Mononuclear cell (primary cell): ENCODE results near the gene GPX3. TPM values are rescaled to one million over a fixed set of nuclear protein-coding genes. Genes with fewer than 3 reads are reported as not detected.

Experiments used
- H3K27me3 ChIP-seq: 2 replicates; pipeline ENCODE4 v1.6.0; 2011; ENCODE audit warnings: low read length, control low read depth; ENCODE audit not compliant: insufficient read depth
- H3K4me1 ChIP-seq: 2 replicates; pipeline ENCODE4 v1.5.1; 2011; ENCODE audit warnings: mild to moderate bottlenecking, low read length, control low read depth; ENCODE audit not compliant: insufficient read depth
- H3K4me3 ChIP-seq: 2 replicates; pipeline ENCODE4 v1.5.1; 2011; ENCODE audit warnings: mild to moderate bottlenecking, low read length, moderate library complexity
- H3K9me3 ChIP-seq: 2 replicates; pipeline ENCODE4 v1.5.1; 2011; ENCODE audit warnings: low read depth, mild to moderate bottlenecking, control low read depth, low read length
- total RNA-seq: library from RNA; depleted of rRNA; stranded (reverse); fragments of >200 nt; gene quantifications from one replicate; pipeline ENCODE4 v1.2.3, GENCODE V29; 2012

Gene GPX3
- 1.6 TPM for total RNA-seq

DNA sequence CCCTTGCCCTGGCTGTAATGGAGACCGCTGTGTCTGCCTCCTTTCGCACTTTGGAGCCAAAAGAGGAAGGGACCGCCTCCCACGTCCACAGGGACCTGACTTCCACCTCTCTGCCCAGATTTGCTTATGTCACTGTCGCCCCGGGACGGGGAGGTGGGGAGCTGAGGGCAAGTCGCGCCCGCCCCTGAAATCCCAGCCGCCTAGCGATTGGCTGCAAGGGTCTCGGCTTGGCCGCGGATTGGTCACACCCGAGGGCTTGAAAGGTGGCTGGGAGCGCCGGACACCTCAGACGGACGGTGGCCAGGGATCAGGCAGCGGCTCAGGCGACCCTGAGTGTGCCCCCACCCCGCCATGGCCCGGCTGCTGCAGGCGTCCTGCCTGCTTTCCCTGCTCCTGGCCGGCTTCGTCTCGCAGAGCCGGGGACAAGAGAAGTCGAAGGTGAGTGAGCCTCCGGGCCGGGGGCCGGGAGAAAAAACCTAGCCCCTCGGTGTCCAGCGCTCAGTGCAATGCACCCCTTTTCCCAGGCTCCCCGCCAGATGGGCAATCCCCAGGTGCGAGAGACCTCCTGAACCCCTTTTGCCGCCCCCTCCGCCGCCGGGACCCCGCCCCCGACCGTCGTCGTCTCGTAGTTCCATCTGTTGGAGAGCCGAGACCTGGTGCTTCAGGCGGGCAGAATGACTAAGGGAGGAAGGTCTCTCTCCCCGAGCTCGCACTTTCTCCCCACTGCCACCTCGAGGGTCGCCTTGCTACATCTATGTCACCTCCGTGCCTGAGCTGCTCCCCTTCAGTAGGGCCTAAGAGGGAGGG is at the start of gene GPX3:
Gene GPX3, plus strand, starts transcription at position 288 of the 807 bp plus-strand sequence. Its CDS starts 64 bp downstream, at position 352.
- Histone ChIP-seq H3K27me3 (no peaks in the 10 kb centered on the region), H3K9me3 (no peaks in the 10 kb centered on the region), H3K4me3 (peak within 1 kb of the TSS; percentile 37), H3K4me1 (peaks cover 61% of the 10 kb centered on the region)

DNA sequence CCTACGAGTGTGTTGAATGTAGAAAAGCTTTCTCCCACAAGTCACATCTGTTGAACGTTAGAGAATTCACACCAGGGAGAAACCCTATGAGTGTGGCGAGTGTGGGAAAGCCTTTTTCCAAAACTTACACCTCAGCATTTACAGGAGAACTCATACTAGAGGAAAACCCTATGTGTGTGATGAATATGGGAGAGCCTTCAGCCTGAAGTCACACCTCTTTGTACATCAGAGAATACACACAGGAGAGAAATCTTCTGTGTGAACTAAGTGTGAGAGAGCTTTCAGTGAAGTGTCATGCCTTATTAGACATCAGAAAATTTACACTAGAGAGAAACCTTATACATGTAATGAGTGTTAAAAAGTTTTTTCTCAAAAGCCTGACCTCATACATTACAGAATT is 41.8 kb upstream of the GPX3 start:
- peaks cover 2% of the 10 kb centered on the region for H3K27me3 ChIP-seq
- no peaks in the 10 kb centered on the region for H3K4me1 ChIP-seq
- H3K9me3 ChIP-seq: peaks cover 15% of the 10 kb centered on the region
- H3K4me3 ChIP-seq: no peak overlapping the region

- H3K4me3 ChIP-seq: no peak overlapping the region
- no peaks in the 10 kb centered on the region for H3K4me1 ChIP-seq
- no peaks in the 10 kb centered on the region for H3K9me3 ChIP-seq
- no peaks in the 10 kb centered on the region for H3K27me3 ChIP-seq
Measured at GRCh38 chr5:150987746-150988145, 32.6 kb upstream of the GPX3 start.

DNA sequence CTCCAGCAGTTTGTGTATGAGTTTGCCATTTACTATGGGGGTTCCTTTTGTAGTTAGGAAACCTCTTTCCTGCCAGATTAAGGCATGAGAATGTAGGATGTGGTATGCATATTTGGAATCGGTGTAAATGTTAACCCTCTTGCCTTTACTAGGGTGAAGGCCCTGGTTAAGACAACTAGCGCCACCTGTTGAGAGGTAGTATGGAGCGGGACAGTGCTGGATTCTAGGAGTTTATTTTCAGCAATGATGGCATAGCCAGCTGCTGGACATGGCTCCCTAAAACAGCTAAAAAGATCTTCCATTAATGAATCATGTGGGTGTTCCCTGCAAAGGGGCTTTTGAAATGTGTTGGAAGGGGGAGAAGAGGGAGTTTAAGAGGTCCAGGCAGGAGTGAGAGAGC is 30.7 kb upstream of the GPX3 start:
- Histone ChIP-seq H3K9me3 (no peaks in the 10 kb centered on the region), H3K4me3 (no peak overlapping the region), H3K4me1 (no peaks in the 10 kb centered on the region), H3K27me3 (no peaks in the 10 kb centered on the region)

GRCh38 chr5:150992705-150993104 is 27.7 kb upstream of the GPX3 start:
- Histone ChIP-seq H3K4me3 (no peak overlapping the region), H3K27me3 (no peaks in the 10 kb centered on the region), H3K4me1 (no peaks in the 10 kb centered on the region), H3K9me3 (no peaks in the 10 kb centered on the region)

DNA sequence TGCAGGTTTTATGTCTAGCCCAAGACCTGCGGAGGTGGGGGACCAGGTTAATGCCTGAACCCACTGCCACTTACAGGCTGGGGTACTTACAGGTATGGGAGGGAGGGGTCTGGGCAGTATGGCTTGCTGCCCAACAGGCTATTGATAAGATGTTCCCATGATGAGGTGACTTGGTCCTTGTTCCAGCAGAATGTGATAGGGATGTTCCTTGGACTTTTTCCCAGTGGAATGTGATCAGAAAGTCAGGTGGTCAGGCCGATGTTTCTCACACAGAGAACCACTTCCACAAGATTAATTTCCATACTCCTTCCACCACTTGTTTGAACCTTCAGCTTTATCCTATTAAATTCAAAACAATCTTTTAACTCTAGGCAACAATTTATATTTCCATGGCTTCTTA is 27.0 kb upstream of the GPX3 start:
- Histone ChIP-seq H3K4me3 (no peak overlapping the region), H3K4me1 (no peaks in the 10 kb centered on the region), H3K9me3 (no peaks in the 10 kb centered on the region), H3K27me3 (no peaks in the 10 kb centered on the region)

DNA sequence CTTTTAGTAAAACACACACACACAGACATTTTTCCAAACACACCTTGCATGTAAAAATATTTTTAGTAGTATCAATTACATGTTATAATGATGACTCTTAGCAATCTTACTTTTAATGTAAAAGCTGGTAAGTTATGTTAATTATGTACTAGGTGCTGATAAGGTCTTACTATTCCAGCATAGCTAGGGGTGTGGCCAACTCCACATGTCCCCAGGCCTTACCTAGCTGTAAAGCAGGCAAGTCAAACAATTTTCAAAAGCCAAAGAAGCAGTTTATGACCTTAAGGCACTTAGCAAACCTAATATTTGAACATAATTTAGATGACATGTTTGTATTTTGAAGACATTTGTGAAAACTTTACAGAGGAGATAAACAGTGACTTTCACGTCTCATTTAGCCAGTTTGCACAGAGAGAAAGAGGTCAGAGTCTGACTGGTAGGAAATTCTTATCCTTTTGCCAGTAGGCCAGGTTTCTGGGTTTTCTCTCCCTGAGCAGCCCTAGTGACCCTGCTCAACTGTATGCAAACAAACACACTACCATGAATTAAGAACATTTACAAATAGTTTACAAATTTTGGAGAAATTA is 26.5 kb upstream of the GPX3 start:
- H3K27me3 ChIP-seq: no peaks in the 10 kb centered on the region
- H3K9me3 ChIP-seq: no peaks in the 10 kb centered on the region
- no peaks in the 10 kb centered on the region for H3K4me1 ChIP-seq
- no peak overlapping the region for H3K4me3 ChIP-seq

DNA sequence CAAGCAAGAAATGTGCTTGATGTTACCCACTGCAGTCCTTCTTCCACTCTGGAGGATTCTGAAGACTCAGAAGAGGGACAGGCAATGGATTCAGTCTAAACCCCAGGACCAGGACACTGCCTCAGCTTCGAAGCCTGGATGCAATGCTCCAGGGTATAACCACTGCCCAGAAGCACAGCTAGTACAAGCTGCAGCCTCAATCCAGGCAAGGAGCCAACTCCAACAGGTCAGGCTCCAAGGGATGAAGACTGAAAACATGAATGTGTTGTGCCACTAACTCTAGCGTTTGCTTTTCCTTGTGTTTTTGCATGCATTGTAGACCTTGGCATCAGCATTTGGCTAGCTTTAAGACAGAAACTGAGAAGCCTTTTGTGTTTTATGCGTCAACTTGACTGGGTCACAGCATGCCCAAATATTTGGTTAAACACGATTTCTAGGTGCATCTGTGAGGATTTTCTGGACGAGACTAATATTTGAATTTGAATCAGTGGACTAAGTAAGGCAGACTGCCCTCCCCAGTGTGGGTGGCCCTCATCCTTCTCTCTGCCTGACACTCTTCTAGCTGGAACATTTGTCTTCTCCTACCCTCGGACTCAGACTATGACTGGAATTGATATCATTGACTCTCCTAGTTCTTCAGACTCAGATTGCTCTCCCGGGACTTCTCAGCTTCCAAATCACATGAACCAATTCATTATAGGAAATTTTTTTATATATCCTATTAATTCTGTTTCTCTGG is 20.5 kb upstream of the GPX3 start:
- H3K27me3 ChIP-seq: no peaks in the 10 kb centered on the region
- H3K4me3 ChIP-seq: no peak overlapping the region
- no peaks in the 10 kb centered on the region for H3K9me3 ChIP-seq

GRCh38 chr5:151001436-151001835 is 19.0 kb upstream of the GPX3 start:
- Histone ChIP-seq H3K4me3 (no peak overlapping the region), H3K9me3 (no peaks in the 10 kb centered on the region), H3K4me1 (no peaks in the 10 kb centered on the region), H3K27me3 (no peaks in the 10 kb centered on the region)

More for the DNA sequence above, 20.5 kb upstream of the GPX3 start:
- no peaks in the 10 kb centered on the region for H3K4me1 ChIP-seq

DNA sequence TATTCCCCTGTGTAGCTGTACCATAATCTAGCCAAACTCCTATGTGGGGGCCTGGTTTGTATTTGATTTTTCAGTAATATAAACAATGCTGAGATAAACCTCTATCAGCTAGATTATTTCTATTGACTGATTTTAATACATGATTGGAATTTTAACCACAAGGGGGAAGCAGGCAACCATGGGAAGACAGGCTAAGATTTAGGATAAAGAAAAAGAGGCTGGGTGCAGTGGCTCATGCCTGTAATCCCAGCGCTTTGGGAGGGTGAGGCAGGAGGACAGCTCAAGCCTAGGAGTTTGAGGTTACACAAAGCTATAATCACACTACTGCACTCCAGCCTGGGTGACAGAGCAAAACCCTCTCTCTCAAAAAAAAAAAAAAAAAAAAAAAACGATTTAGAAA is 18.1 kb upstream of the GPX3 start:
- H3K4me1 ChIP-seq: no peaks in the 10 kb centered on the region
- no peaks in the 10 kb centered on the region for H3K27me3 ChIP-seq
- H3K4me3 ChIP-seq: no peak overlapping the region
- no peaks in the 10 kb centered on the region for H3K9me3 ChIP-seq

DNA sequence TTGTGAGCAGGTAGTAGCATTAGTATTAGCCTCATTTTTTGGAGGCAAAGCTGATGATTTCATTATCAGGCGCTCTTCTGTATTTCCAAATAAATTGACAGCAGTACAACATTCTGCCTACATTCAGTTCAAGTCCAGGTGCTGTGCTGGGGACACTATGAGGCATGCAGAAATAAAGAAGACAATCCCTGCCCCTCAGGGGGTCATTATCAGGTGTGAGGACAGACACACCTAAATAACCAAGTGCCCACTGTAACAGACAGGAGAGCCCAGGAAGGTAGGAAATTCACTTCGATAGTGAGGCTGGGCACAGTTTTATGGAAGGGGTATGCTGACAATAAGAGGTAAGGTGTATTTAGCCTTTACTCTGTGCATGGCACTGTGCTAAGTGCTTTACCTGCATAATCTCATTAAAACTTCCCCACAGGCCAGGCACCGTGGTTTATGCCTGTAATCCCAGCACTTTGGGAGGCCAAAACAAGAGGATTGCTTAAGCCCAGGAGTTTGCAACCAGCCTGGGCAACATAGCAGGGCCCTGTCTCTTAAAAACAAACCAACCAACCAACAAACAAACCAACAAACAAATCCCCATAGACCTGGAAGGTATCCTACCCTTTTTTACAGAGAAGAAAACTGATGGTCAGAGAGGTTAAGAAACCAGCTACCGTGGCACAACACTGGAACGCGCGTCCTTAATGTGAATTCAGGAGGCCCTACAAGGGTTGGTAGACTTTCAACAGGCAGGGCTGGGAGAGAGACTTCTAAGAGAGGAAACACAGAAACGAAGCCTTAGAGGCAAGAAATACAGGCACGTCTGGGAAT is 17.5 kb upstream of the GPX3 start:
- H3K4me3 ChIP-seq: no peak overlapping the region
- no peaks in the 10 kb centered on the region for H3K4me1 ChIP-seq
- no peaks in the 10 kb centered on the region for H3K27me3 ChIP-seq
- H3K9me3 ChIP-seq: no peaks in the 10 kb centered on the region

DNA sequence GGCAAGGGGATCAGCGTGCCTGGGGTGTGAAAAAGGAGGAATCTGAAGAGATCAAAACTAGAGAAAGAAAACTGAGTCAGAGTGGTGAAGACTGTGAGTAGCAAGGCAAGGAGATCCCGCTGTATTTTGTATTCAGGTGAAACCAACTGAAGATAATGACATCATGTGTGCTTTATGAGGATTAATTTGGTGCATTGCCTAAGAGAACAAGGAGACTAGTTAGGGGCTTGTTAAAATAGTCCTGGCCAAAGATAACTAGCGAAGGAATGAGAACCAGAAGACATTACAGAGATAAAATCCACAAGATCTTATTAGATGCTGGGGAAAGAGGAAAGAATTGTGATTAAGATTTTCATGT is 16.9 kb upstream of the GPX3 start:
- H3K4me3 ChIP-seq: no peak overlapping the region
- H3K9me3 ChIP-seq: no peaks in the 10 kb centered on the region
- no peaks in the 10 kb centered on the region for H3K4me1 ChIP-seq
- H3K27me3 ChIP-seq: no peaks in the 10 kb centered on the region

DNA sequence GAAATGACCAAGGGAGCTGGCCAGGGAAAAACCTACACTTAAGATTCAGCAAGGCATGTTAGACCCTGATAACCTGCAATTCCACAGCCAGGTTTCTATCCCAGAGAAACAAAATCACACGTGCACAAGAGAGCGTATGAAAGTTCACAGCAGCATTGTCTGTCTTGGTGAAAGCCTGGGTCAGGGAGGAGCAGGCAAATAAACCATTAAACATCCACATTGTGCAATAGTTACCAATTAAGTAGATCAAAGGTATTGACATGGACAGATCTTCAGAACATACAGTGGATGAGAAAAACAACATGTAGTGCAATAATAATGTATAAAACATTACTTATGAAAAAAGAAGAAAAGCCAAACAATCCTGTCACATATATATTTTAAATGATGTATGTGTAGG is 15.9 kb upstream of the GPX3 start:
- H3K4me1 ChIP-seq: no peaks in the 10 kb centered on the region
- no peaks in the 10 kb centered on the region for H3K27me3 ChIP-seq
- no peaks in the 10 kb centered on the region for H3K9me3 ChIP-seq
- no peak overlapping the region for H3K4me3 ChIP-seq

- no peaks in the 10 kb centered on the region for H3K4me1 ChIP-seq
- H3K9me3 ChIP-seq: no peaks in the 10 kb centered on the region
- no peak overlapping the region for H3K4me3 ChIP-seq
- H3K27me3 ChIP-seq: no peaks in the 10 kb centered on the region
Measured at GRCh38 chr5:151005187-151005949, 15.0 kb upstream of the GPX3 start.
